HG03060 (cell line): ENCODE data around the gene ACSL3.

Experiments used
- ATAC-seq: cut with Tn5 transposase; IDR thresholded peaks from one replicate; pipeline ENCODE4 v1.9.1; 2021; ENCODE audit warnings: low read depth, moderate number of reproducible peaks; ENCODE audit not compliant: unreplicated experiment

The ACSL3 gene

GRCh38 chr2:222935688-222936298, 75.0 kb downstream of the ACSL3 start:
- ATAC-seq, result no peak

- ATAC-seq, result no peak
Measured at GRCh38 chr2:222936705-222937104, 75.9 kb downstream of the ACSL3 start.

- ATAC-seq, result no peak
Measured at GRCh38 chr2:222938327-222938726, 77.5 kb downstream of the ACSL3 start.

- no peak for ATAC-seq
Measured at GRCh38 chr2:222939208-222939856, 78.5 kb downstream of the ACSL3 start.

DNA sequence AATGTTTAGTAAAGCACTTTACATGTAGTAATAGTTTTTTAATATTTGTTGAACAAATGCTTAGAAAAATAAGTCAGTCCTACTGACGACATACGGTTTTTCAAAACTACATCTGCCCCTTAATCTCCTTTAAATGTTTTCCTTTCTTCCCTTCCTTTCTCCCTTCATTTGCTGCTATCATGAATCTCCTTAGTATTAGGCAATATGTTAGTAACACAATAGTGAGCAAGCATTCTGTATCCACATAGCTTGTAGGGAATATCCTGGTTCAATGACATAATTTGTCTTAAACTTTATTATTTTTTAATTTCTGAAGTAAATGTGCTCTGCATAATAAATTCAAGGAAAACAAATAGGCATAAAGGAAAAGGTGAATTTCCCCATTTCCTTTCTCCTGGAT, 79.1 kb downstream of the ACSL3 start:
- no peak for ATAC-seq

DNA sequence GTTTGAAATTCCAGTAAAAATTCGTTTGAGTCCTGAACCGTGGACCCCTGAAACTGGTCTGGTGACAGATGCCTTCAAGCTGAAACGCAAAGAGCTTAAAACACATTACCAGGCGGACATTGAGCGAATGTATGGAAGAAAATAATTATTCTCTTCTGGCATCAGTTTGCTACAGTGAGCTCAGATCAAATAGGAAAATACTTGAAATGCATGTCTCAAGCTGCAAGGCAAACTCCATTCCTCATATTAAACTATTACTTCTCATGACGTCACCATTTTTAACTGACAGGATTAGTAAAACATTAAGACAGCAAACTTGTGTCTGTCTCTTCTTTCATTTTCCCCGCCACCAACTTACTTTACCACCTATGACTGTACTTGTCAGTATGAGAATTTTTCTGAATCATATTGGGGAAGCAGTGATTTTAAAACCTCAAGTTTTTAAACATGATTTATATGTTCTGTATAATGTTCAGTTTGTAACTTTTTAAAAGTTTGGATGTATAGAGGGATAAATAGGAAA, 80.7 kb downstream of the ACSL3 start:
- no peak for ATAC-seq

- ATAC-seq, result no peak
Measured at GRCh38 chr2:222942561-222942960, 81.7 kb downstream of the ACSL3 start.

- ATAC-seq, result no peak
Measured at GRCh38 chr2:222942977-222943376, 82.1 kb downstream of the ACSL3 start.

- no peak for ATAC-seq
Measured at GRCh38 chr2:222943820-222944219, 83.0 kb downstream of the ACSL3 start.

GRCh38 chr2:222944552-222944951, 83.7 kb downstream of the ACSL3 start:
- no peak for ATAC-seq

DNA sequence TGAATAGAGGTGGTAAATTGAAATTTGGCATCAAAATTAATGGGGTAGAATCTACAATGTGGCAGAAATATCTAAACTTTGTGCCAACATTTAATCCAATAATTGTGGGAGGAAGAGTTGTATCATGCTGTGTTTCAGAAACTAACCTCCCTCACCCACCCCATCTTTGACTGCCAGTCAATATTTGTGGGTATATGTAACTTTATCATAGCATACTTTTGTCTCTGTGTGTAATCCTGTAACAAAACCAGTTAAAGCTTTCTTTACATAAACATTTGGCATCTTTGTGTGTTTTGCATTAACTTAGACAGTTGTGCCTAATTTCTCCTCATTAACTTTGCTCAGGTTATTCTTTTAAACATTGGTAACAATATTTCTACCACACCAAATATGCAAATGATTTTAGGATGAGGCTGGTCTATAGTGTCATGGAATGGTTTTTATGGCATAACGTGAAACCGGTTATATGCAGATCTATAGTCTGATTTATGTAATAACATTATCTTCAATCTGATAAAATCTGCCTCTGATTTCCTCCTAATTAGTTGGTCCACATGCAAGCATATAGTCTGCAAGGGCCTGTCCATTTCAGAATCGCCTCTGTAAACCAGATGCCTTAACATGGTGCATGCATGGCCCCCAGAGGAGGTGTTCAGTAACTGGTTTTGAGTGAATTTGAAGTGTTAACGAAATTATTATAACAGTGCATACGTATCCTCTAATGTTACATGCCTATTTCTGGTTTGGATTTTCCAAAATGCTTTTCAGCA, 84.3 kb downstream of the ACSL3 start:
- no peak for ATAC-seq

DNA sequence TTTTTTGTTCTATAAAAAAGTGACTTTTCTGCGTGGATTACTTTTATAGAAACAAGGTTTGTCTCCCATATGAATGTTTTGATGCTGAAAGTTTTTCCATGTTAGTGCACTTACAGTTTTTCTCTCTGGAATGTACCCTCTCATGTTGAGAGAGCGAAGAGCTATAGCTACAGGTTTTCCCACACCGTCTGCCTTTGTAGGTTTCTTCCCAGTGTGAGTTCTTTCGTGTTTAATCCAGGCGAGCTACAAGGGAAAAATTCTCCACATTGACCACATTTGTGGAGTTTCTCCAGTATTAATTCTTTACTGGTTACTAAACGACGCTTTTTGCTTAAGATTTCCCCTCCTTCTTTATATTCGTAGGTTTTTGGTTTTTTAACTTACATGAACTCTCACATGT, 85.1 kb downstream of the ACSL3 start:
- no peak for ATAC-seq

DNA sequence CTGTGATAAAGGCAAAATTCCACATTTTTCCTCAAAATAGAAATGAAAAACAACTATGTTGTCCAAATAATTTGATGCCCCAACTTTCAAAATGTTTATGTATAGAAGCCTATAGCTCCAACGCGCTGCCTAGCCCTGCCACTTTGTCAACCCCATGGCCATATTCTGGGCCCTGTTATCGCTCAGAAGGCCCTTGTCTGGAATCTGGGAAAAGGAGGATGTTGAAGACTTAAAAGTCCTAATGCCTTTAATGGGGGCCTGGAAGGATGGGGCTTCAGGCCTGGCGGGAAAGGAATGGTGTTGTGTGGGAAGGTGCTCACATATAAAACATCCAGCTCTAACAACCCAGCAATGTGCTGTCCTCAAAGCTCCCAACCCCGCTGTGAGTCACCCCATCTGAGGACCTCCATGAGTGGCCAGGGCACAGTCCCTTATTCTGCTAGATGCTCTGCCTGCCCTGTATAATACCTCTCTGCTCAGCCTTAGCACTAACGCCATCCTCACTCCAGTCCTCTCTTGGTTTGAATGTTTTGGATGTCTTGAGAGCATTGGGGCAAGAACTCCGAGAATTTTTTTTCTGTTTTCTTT, 86.0 kb downstream of the ACSL3 start:
- no peak for ATAC-seq

GRCh38 chr2:222949073-222949472, 88.2 kb downstream of the ACSL3 start:
- ATAC-seq, result no peak

DNA sequence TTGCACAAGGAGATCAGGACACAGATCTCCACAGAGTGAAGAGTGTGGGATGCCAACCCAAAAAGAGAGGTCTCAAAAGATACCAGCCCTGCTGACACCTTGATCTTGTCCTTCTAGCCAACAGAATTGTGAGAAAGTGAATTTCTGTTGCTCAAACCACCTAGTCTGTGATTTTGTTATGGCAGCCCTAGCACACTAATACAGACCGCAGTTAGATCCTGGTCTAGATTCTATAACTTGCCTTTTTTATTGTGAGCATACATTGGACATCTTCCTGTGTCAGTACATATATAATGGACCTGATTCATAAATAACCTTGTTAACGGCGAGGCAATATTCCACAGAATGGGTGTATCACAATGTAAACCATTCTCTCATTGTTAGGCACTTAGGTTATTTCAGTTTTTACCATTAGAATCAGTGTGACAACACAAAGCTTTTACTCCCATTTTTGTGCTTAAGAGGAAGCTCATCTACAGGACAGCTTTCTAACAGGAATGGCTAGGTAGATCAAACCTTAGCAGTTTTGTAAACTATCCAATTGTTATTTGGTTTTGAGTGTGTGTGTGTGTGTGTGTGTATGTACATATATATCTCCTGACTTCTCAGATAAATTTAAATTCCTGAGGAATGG, 89.0 kb downstream of the ACSL3 start:
- ATAC-seq, result no peak

DNA sequence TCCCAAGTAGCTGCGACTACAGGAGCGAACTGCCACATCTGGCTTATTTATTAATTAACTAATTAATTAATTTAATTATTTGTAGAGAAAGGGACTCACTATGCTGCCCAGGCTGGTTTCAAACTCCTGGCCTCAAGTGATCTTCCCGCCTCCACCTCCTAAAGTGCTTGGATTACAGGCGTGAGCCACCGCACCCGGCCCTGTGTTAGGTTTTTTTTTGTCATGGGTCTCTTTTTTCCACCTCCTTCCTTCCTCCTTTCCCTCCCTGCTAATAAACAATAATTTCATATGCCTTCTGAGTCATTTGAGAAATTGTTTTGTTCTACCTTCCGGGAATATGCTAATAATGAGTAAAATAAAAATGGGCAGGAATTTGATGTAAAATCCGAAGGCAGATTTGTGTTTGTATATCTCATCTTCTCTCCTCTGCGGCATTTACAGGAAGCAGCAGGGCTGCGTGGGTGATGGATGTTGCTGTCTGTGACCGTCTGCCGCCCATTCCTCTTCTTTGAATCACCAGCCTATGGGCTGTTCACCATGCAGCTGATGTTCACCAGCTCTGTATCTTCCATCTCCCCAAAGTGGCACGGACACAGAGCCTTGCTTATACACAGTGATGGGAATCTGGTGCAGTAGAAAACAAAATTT, 89.9 kb downstream of the ACSL3 start:
- no peak for ATAC-seq

DNA sequence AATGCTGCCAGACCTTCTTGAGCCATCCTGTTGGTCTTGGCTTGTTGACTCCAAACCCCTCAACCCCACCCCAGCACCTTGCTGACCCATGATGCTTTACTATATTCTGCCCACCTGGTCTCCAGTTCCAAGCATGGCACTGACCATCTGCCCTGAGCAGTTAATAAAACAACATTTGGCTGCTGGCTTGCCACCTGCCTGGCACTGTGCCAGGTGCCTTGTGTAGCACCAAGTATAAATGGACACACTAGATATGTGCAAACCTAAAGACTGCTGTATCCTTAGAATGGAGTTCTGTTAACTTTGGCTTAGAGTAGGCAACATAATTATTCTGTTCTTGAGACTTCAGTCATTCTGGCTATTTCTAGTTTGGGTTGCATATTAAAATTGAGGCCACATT, 91.4 kb downstream of the ACSL3 start:
- no peak for ATAC-seq

GRCh38 chr2:222955008-222955407, 94.2 kb downstream of the ACSL3 start:
- ATAC-seq, result no peak

DNA sequence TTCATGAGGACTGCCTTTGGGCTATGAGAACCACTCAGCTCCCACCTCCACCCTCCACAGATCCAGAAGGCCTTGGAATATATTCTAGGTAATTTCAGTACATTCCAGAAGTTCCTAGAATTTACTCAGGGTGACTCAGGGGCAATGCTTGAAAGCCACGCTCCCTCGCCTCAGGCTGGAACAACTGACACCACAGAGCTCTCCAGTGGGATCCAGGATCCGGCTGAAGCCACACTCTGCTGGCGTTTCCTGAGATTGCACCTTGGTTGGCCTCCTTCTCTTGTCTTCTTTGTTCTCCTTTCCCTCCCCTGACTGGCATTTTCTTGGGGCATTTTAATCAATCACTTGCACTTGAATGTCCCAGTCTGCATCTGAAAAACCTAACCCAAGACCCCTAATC, 98.5 kb downstream of the ACSL3 start:
- no peak for ATAC-seq

DNA sequence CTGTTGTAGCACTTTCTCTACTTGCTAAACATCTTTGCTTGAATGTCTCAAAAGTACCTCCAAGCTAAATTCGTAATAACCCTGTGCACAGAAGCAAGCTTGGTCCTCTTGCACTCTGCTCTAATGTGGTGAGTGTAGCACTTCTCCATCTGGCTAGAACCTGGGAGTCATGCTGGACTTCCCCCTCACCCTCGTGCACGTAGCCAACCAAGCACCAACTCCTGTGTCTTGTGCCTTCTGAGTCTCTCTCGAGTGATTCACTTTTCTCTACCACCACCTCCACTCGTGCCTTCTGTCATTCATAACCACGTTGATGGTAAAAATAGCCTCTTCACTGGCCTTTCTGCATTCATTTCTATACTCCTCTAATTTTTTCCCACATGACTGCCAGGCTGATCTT, 99.3 kb downstream of the ACSL3 start:
- ATAC-seq, result peak; percentile 70
